ENCODE data around the gene ZFYVE16. TPM values are rescaled to one million over a fixed set of nuclear protein-coding genes. Genes with fewer than 3 reads are reported as not detected.

ZFYVE16 gene
- total RNA-seq (2013) = 32.7 TPM
- polyA plus RNA-seq = 10 to 100 TPM in 2 of 3 donors, 1 to 10 TPM in 1; 9.4 to 15.8 (median 10.7) TPM
- 7.8 and 11.6 TPM in 2 replicates for polyA minus RNA-seq
- 240 to 718 (median 295) reads per million in 11 experiments for total RNA-seq

GRCh38 chr5:80407735-80408483, at the start of gene ZFYVE16:
ZFYVE16 (plus strand) TSS chr5:80408064; CDS start chr5:80434148, 26,084 bp downstream.
- Mint-ChIP-seq H3K27ac (peak within 1 kb of the TSS; percentile 97 to 100 (median 99)), H3K4me3 (peak within 1 kb of the TSS; percentile 90 to 94), H3K36me3 (peaks cover 13 to 16% of the 10 kb centered on the region in 2 donors), H3K9me3 (peaks cover 0 to 2% (median 0%) of the 10 kb centered on the region in 7 donors), H3K27me3 (ENCODE audit: low read depth in 3 of 3) (peaks cover 0 to 2% (median 0%) of the 10 kb centered on the region in 3 donors), H3K4me1 (peaks cover 40% of the 10 kb centered on the region)
- H2AFZ ChIP-seq (ENCODE audit: insufficient read depth, low read depth, low read length, poor library complexity, severe bottlenecking) = peak within 1 kb of the TSS; percentile 84
- H3K36me3 ChIP-seq (replicated peaks in 1 of 2; ENCODE audit: control insufficient read depth in 1 of 2, insufficient read depth in 2 of 2, low read length in 2 of 2) = peaks cover 0 to 2% of the 10 kb centered on the region in 2 donors
- H3K27me3 ChIP-seq (ENCODE audit: control insufficient read depth in 2 of 2, insufficient read depth in 2 of 2, low read length in 2 of 2) = no peaks in the 10 kb centered on the region
- H3K27ac ChIP-seq (ENCODE audit: low read depth in 1 of 2, low read length in 2 of 2) = peak within 1 kb of the TSS; percentile 93 to 100
- peak within 1 kb of the TSS; percentile 80 to 97 (median 95) for H3K4me3 ChIP-seq (replicated peaks in 1 of 3; ENCODE audit: low read depth in 2 of 3, low read length in 3 of 3)
- H3K79me2 ChIP-seq (ENCODE audit: insufficient read depth, low read length) = peaks cover 45% of the 10 kb centered on the region
- no peaks in the 10 kb centered on the region for H3K9me3 ChIP-seq (replicated peaks in 1 of 2; ENCODE audit: control insufficient read depth in 1 of 2, insufficient read depth in 1 of 2, low read length in 2 of 2)
- 0% methylated on average over 64 of the region's 66 CpGs for WGBS (ENCODE audit: insufficient coverage)
- intact Hi-C loops (cut with micrococcal nuclease) = loop anchor here (5.0 to 10.0 kb wide), 4 partner anchors 151 to 793 kb away; partner anchors contain the start of genes SERINC5 (in 1 of the 2) and TENT2 (in 1 of the 2)
- DNase-seq = peak; percentile 98 to 99 (median 99)
- peaks cover 27% of the 10 kb centered on the region for H4K20me1 ChIP-seq (ENCODE audit: insufficient read depth, low read length)
- H3K9ac ChIP-seq (ENCODE audit: insufficient read depth, low read length, poor library complexity, severe bottlenecking) = peak within 1 kb of the TSS; percentile 91
- TF ChIP-seq, protein P1, sequence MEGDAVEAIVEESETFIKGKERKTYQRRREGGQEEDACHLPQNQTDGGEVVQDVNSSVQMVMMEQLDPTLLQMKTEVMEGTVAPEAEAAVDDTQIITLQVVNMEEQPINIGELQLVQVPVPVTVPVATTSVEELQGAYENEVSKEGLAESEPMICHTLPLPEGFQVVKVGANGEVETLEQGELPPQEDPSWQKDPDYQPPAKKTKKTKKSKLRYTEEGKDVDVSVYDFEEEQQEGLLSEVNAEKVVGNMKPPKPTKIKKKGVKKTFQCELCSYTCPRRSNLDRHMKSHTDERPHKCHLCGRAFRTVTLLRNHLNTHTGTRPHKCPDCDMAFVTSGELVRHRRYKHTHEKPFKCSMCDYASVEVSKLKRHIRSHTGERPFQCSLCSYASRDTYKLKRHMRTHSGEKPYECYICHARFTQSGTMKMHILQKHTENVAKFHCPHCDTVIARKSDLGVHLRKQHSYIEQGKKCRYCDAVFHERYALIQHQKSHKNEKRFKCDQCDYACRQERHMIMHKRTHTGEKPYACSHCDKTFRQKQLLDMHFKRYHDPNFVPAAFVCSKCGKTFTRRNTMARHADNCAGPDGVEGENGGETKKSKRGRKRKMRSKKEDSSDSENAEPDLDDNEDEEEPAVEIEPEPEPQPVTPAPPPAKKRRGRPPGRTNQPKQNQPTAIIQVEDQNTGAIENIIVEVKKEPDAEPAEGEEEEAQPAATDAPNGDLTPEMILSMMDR (IDR thresholded peaks at IDR 0.05) = peak; percentile 46
- peaks cover 31 to 44% of the 10 kb centered on the region in 2 donors for H3K4me1 ChIP-seq (ENCODE audit: control insufficient read depth in 1 of 2, insufficient read depth in 2 of 2, low read length in 2 of 2)
- H3K4me2 ChIP-seq (replicated peaks; ENCODE audit: extremely low read depth, low read length, poor library complexity, severe bottlenecking) = peak within 1 kb of the TSS; percentile 83

GRCh38 chr5:80360914-80361444, 46.9 kb upstream of the ZFYVE16 start:
- no peaks in the 10 kb centered on the region for H3K36me3 Mint-ChIP-seq
- Histone ChIP-seq H3K4me3 (replicated peaks in 1 of 3; ENCODE audit: low read depth in 2 of 3, low read length in 3 of 3) (no peak overlapping the region), H3K9ac (ENCODE audit: insufficient read depth, low read length, poor library complexity, severe bottlenecking) (no peak overlapping the region), H3K36me3 (replicated peaks in 1 of 2; ENCODE audit: control insufficient read depth in 1 of 2, insufficient read depth in 2 of 2, low read length in 2 of 2) (no peaks in the 10 kb centered on the region), H3K79me2 (ENCODE audit: insufficient read depth, low read length) (no peaks in the 10 kb centered on the region), H3K27me3 (ENCODE audit: control insufficient read depth in 2 of 2, insufficient read depth in 2 of 2, low read length in 2 of 2) (no peaks in the 10 kb centered on the region), H3K4me1 (ENCODE audit: control insufficient read depth in 1 of 2, insufficient read depth in 2 of 2, low read length in 2 of 2) (peaks cover 2 to 3% of the 10 kb centered on the region in 2 donors), H4K20me1 (ENCODE audit: insufficient read depth, low read length) (no peaks in the 10 kb centered on the region), H2AFZ (ENCODE audit: insufficient read depth, low read depth, low read length, poor library complexity, severe bottlenecking) (no peak overlapping the region), H3K9me3 (replicated peaks in 1 of 2; ENCODE audit: control insufficient read depth in 1 of 2, insufficient read depth in 1 of 2, low read length in 2 of 2) (no peaks in the 10 kb centered on the region), H3K27ac (ENCODE audit: low read depth in 1 of 2, low read length in 2 of 2) (no peak overlapping the region), H3K4me2 (replicated peaks; ENCODE audit: extremely low read depth, low read length, poor library complexity, severe bottlenecking) (no peak overlapping the region)
- no peak for DNase-seq
- TF ChIP-seq, protein P1 (IDR thresholded peaks at IDR 0.05) = no peak
- H3K9me3 Mint-ChIP-seq = peaks cover 0 to 3% (median 0%) of the 10 kb centered on the region in 7 donors
- intact Hi-C loops (cut with micrococcal nuclease) = no loop called here
- peaks cover 0 to 2% (median 2%) of the 10 kb centered on the region in 3 donors for H3K27me3 Mint-ChIP-seq (ENCODE audit: low read depth in 3 of 3)
- peak overlapping the region in 1 of 7 donors; percentile 42 for H3K27ac Mint-ChIP-seq
- H3K4me1 Mint-ChIP-seq = peaks cover 7% of the 10 kb centered on the region
- no peak overlapping the region for H3K4me3 Mint-ChIP-seq

All from CD14-positive monocyte (primary cell).